HL-60 (cell line): ENCODE measurements around the gene ZNF497.

Experiments
- DNase-seq, 2 experiments: peaks; one replicate each; pipeline ENCODE4 v3.0.0-alpha.2; 2010 to 2020; ENCODE audit warnings: low read depth in 1 of 2, low spot score in 1 of 2
- H3K27ac ChIP-seq: fragments of 250-450 bp; sonication (Bioruptor Pico); replicated peaks from 2 replicates; pipeline ENCODE4 v1.5.1; 2020; ENCODE audit warnings: mild to moderate bottlenecking, moderate library complexity
- H3K27me3 ChIP-seq: fragments of 250-450 bp; sonication (Bioruptor Pico); 2 replicates; pipeline ENCODE4 v1.5.1; 2021; ENCODE audit warnings: mild to moderate bottlenecking, moderate library complexity; ENCODE audit not compliant: insufficient read depth, poor library complexity, severe bottlenecking
- H3K4me3 ChIP-seq: replicated peaks from 2 replicates; pipeline ENCODE4 v1.5.1; 2011; ENCODE audit warnings: mild to moderate bottlenecking, control low read depth, low read length; ENCODE audit not compliant: insufficient read depth
- GABPA ChIP-seq: IDR thresholded peaks from 2 replicates; pipeline ENCODE4 v1.6.1; 2012; ENCODE audit warnings: low read depth
- POLR2AphosphoS5 ChIP-seq: IDR thresholded peaks from 2 replicates; pipeline ENCODE4 v1.6.1; 2012; ENCODE audit warnings: low read depth
- SPI1 ChIP-seq: IDR thresholded peaks from 2 replicates; pipeline ENCODE4 v1.6.1; 2012; ENCODE audit warnings: low read depth, mild to moderate bottlenecking, borderline replicate concordance
- TF ChIP-seq, protein P1 (sequence below): IDR thresholded peaks from 2 replicates; pipeline ENCODE4 v1.6.1; 2012; ENCODE audit warnings: low read depth; ENCODE audit not compliant: insufficient replicate concordance
- TF ChIP-seq, protein P2 (sequence below): IDR thresholded peaks from one replicate; pipeline ENCODE4 v1.5.1; 2011; ENCODE audit warnings: low read length, control low read depth, inconsistent platforms; ENCODE audit not compliant: insufficient read depth

Gene ZNF497

GRCh38 chr19:58361900-58362271, 665 bp downstream of the ZNF497 start:
- DNase-seq: peak; percentile 56 to 58
- H3K27me3 ChIP-seq: no peaks in the 10 kb centered on the region
- TF ChIP-seq SPI1: no peak
- TF ChIP-seq, protein P1, sequence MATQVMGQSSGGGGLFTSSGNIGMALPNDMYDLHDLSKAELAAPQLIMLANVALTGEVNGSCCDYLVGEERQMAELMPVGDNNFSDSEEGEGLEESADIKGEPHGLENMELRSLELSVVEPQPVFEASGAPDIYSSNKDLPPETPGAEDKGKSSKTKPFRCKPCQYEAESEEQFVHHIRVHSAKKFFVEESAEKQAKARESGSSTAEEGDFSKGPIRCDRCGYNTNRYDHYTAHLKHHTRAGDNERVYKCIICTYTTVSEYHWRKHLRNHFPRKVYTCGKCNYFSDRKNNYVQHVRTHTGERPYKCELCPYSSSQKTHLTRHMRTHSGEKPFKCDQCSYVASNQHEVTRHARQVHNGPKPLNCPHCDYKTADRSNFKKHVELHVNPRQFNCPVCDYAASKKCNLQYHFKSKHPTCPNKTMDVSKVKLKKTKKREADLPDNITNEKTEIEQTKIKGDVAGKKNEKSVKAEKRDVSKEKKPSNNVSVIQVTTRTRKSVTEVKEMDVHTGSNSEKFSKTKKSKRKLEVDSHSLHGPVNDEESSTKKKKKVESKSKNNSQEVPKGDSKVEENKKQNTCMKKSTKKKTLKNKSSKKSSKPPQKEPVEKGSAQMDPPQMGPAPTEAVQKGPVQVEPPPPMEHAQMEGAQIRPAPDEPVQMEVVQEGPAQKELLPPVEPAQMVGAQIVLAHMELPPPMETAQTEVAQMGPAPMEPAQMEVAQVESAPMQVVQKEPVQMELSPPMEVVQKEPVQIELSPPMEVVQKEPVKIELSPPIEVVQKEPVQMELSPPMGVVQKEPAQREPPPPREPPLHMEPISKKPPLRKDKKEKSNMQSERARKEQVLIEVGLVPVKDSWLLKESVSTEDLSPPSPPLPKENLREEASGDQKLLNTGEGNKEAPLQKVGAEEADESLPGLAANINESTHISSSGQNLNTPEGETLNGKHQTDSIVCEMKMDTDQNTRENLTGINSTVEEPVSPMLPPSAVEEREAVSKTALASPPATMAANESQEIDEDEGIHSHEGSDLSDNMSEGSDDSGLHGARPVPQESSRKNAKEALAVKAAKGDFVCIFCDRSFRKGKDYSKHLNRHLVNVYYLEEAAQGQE: no peak
- TF ChIP-seq, protein P2, sequence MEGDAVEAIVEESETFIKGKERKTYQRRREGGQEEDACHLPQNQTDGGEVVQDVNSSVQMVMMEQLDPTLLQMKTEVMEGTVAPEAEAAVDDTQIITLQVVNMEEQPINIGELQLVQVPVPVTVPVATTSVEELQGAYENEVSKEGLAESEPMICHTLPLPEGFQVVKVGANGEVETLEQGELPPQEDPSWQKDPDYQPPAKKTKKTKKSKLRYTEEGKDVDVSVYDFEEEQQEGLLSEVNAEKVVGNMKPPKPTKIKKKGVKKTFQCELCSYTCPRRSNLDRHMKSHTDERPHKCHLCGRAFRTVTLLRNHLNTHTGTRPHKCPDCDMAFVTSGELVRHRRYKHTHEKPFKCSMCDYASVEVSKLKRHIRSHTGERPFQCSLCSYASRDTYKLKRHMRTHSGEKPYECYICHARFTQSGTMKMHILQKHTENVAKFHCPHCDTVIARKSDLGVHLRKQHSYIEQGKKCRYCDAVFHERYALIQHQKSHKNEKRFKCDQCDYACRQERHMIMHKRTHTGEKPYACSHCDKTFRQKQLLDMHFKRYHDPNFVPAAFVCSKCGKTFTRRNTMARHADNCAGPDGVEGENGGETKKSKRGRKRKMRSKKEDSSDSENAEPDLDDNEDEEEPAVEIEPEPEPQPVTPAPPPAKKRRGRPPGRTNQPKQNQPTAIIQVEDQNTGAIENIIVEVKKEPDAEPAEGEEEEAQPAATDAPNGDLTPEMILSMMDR: no peak
- TF ChIP-seq POLR2AphosphoS5: no peak; the same call in 1 of the 2 replicates
- TF ChIP-seq GABPA: no peak
- H3K27ac ChIP-seq: peak overlapping the region; percentile 91
- H3K4me3 ChIP-seq: peak overlapping the region; percentile 71

- no peak for DNase-seq
- Histone ChIP-seq H3K27ac (no peak overlapping the region), H3K4me3 (no peak overlapping the region), H3K27me3 (no peaks in the 10 kb centered on the region)
- TF ChIP-seq POLR2AphosphoS5 (no peak), SPI1 (no peak), GABPA (no peak)
- TF ChIP-seq, protein P1: no peak
Observed at GRCh38 chr19:58357481-58358145, 4.9 kb downstream of the ZNF497 start.

- no peak overlapping the region for H3K4me3 ChIP-seq
Observed at GRCh38 chr19:58356766-58357480, 5.6 kb downstream of the ZNF497 start.

More at GRCh38 chr19:58356766-58357480, 5.6 kb downstream of the ZNF497 start:
- no peak for TF ChIP-seq SPI1
- no peak for TF ChIP-seq POLR2AphosphoS5
- no peak for TF ChIP-seq GABPA
- TF ChIP-seq, protein P1: no peak
- TF ChIP-seq, protein P2: no peak
- no peaks in the 10 kb centered on the region for H3K27me3 ChIP-seq
- no peak overlapping the region for H3K27ac ChIP-seq
- DNase-seq: no peak
